Liver (tissue), 9 donors: Measurements from ENCODE around the gene TMPRSS7. TPM values are rescaled to one million over a fixed set of nuclear protein-coding genes. Genes with fewer than 3 reads are reported as not detected.

Experiments used
- DNase-seq: peaks from one replicate; pipeline ENCODE4 v3.0.0-alpha.2; 2017; ENCODE audit warnings: low spot score
- H3K27ac ChIP-seq, 2 donors: one replicate each; pipeline ENCODE4 v1.7.0; 2013; ENCODE audit warnings: inconsistent platforms in 2 of 2, low read length in 2 of 2, control low read depth in 1 of 2, low read depth in 1 of 2, mild to moderate bottlenecking in 1 of 2
- H3K27me3 ChIP-seq, 4 donors: one replicate each; pipeline versions ENCODE4 v1.6.1 to v1.7.0; 2013; ENCODE audit warnings: low read length in 3 of 4, inconsistent platforms in 1 of 4, mild to moderate bottlenecking in 1 of 4, moderate library complexity in 1 of 4; ENCODE audit not compliant: control insufficient read depth in 4 of 4, insufficient read depth in 4 of 4
- H3K36me3 ChIP-seq, 4 donors: one replicate each; pipeline versions ENCODE4 v1.6.1 to v1.7.0; 2013; ENCODE audit warnings: low read length in 3 of 4, mild to moderate bottlenecking in 3 of 4, low read depth in 1 of 4, moderate library complexity in 1 of 4; ENCODE audit not compliant: control insufficient read depth in 4 of 4, insufficient read depth in 3 of 4
- H3K4me1 ChIP-seq, 4 donors: one replicate each; pipeline versions ENCODE4 v1.6.1 to v1.7.0; 2013; ENCODE audit warnings: low read length in 3 of 4, mild to moderate bottlenecking in 3 of 4, moderate library complexity in 1 of 4; ENCODE audit not compliant: control insufficient read depth in 4 of 4, insufficient read depth in 4 of 4
- H3K4me3 ChIP-seq, 3 donors: one replicate each; pipeline versions ENCODE4 v1.6.1 to v1.7.0; 2013; ENCODE audit warnings: low read length in 3 of 3, control low read depth in 1 of 3, low read depth in 1 of 3, mild to moderate bottlenecking in 1 of 3
- H3K9ac ChIP-seq, 2 donors: one replicate each; pipeline ENCODE4 v1.7.0; 2013; ENCODE audit warnings: low read length in 2 of 2, mild to moderate bottlenecking in 2 of 2, moderate library complexity in 2 of 2, control low read depth in 1 of 2, low read depth in 1 of 2
- H3K9me3 ChIP-seq, 4 donors: one replicate each; pipeline versions ENCODE4 v1.6.1 to v1.7.0; 2013; ENCODE audit warnings: low read length in 3 of 4; ENCODE audit not compliant: control insufficient read depth in 4 of 4
- ATF3 ChIP-seq: IDR thresholded peaks from 2 replicates; pipeline ENCODE4 v1.6.1; 2016; ENCODE audit warnings: antibody characterized with exemption
- CTCF ChIP-seq: fragments of 150-350 bp; IDR thresholded peaks from 2 replicates; pipeline ENCODE4 v1.5.1; 2017; ENCODE audit warnings: improper control_type of control experiment, low read depth, low read length; ENCODE audit not compliant: missing input control
- EGR1 ChIP-seq, 2 donors: IDR thresholded peaks; 2 replicates each; pipeline ENCODE4 v1.6.1; 2016 to 2018; ENCODE audit warnings: antibody characterized with exemption in 2 of 2, low read depth in 2 of 2
- FOXA1 ChIP-seq: IDR thresholded peaks from 2 replicates; pipeline ENCODE4 v1.6.1; 2016; ENCODE audit warnings: antibody characterized with exemption
- FOXA2 ChIP-seq: IDR thresholded peaks from 2 replicates; pipeline ENCODE4 v1.6.1; 2016; ENCODE audit warnings: antibody characterized with exemption
- GABPA ChIP-seq, 2 donors: IDR thresholded peaks in 1 of 2; conservative IDR thresholded peaks in 1 of 2; 2 replicates each; pipeline ENCODE4 v1.6.1; 2016; ENCODE audit warnings: antibody characterized with exemption in 2 of 2, mild to moderate bottlenecking in 1 of 2, moderate library complexity in 1 of 2
- HNF4A ChIP-seq, 2 donors: conservative IDR thresholded peaks; 2 replicates each; pipeline ENCODE4 v1.6.1; 2016; ENCODE audit warnings: antibody characterized with exemption in 2 of 2, mild to moderate bottlenecking in 2 of 2
- HNF4G ChIP-seq: IDR thresholded peaks from 2 replicates; pipeline ENCODE4 v1.6.1; 2016; ENCODE audit warnings: antibody characterized with exemption
- JUND ChIP-seq, 2 donors: IDR thresholded peaks; 2 replicates each; pipeline ENCODE4 v1.6.1; 2016; ENCODE audit warnings: antibody characterized with exemption in 2 of 2
- NR2F2 ChIP-seq: IDR thresholded peaks from 2 replicates; pipeline ENCODE4 v1.6.1; 2016; ENCODE audit warnings: antibody characterized with exemption
- RAD21 ChIP-seq, 2 donors: IDR thresholded peaks; 2 replicates each; pipeline ENCODE4 v1.6.1; 2016; ENCODE audit warnings: antibody characterized with exemption in 2 of 2, mild to moderate bottlenecking in 2 of 2
- RXRA ChIP-seq, 2 donors: IDR thresholded peaks; 2 replicates each; pipeline ENCODE4 v1.6.1; 2017 to 2018; ENCODE audit warnings: antibody characterized with exemption in 2 of 2, mild to moderate bottlenecking in 1 of 2
- SP1 ChIP-seq: IDR thresholded peaks from 2 replicates; pipeline ENCODE4 v1.6.1; 2018; ENCODE audit warnings: antibody characterized with exemption, mild to moderate bottlenecking
- TAF1 ChIP-seq: conservative IDR thresholded peaks from 2 replicates; pipeline ENCODE4 v1.6.1; 2016; ENCODE audit warnings: antibody characterized with exemption, mild to moderate bottlenecking
- YY1 ChIP-seq: IDR thresholded peaks from 2 replicates; pipeline ENCODE4 v1.6.1; 2016; ENCODE audit warnings: antibody characterized with exemption, mild to moderate bottlenecking
- WGBS: extraction: QIAGEN DNeasy Blood & Tissue Kit; methylation state at CpG from one replicate; pipeline ENCODE4 v1.1.7; 2013; 5-methylcytosine and 5-hydroxymethylcytosine counted together
- polyA plus RNA-seq, 2 donors: library from polyadenylated mRNA; stranded (reverse) in 1 of 2; unstranded in 1 of 2; fragments of 200-250 nt in 1 of 2; fragments of >200 nt in 1 of 2; fragmentation: Nextera tagmentation in 1 of 2; extraction: Ambion mirVana in 1 of 2; gene quantifications; one replicate each; pipeline versions ENCODE4 v1.2.1 to v1.2.3, GENCODE V29; 2013 to 2015
- total RNA-seq, 2 donors: library from RNA; depleted of rRNA; stranded (reverse); fragments of >200 nt; gene quantifications; one replicate each; pipeline ENCODE4 v1.2.3, GENCODE V29; 2014
- TF ChIP-seq, protein P1 (sequence below): IDR thresholded peaks from 2 replicates; pipeline ENCODE4 v1.6.1; 2016; ENCODE audit warnings: antibody characterized with exemption
- TF ChIP-seq, protein P2 (sequence below): IDR thresholded peaks from 2 replicates; pipeline ENCODE4 v1.6.1; 2016; ENCODE audit warnings: antibody characterized with exemption
- TF ChIP-seq, protein P3 (sequence below): IDR thresholded peaks from 2 replicates; pipeline ENCODE4 v1.6.1; 2016; ENCODE audit warnings: antibody characterized with exemption, mild to moderate bottlenecking
- donor health status: healthy.
- donor health status: healthy.
- donor health status: healthy.
- donor health status: healthy.
- donor health status: healthy.

TMPRSS7 gene
- total and polyA plus RNA-seq, 4 donors: not detected

DNA sequence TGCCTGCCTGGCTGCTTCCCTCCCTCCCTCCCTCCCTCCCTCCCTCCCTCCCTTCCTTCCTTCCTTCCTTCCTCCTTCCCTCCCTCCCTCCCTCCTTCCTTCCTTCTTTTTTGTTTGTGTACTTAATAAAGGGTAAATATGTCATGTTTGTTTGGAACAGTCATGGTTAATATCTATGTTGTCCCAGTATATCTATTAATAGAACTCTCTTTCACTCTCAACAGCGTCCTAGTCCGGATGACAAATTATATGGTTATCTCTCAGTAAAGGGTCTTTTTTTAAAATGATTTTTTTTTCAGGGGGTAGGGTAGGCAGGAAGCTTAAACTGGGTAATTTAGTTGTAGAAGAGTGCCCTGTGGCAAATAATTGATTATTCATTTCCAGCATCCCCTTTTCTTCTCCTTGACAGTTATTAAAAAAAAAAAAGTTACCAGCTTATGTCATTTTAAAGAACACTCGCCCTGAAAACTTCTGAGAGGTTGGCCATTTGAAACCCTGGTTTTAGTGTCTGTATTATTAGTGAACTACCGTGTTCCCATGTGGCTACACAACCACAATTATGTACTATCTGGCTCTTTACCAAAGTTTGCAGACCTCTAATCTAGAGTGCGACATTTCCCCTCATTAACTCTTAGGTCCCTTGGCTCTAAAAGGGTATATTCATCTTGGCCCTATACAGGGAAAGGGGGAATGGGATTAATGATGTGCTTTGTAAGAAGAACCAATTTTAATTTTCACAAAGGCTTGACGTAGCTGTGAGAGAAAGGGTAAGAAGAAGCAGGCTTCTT lies 22.1 kb upstream of the TMPRSS7 start:
- no peak overlapping the region for H3K27ac ChIP-seq

More for the DNA sequence above, 22.1 kb upstream of the TMPRSS7 start:
- WGBS: 67% methylated on average over 6 of the region's 6 CpGs
- no peak overlapping the region for H3K4me3 ChIP-seq
- no peaks in the 10 kb centered on the region for H3K36me3 ChIP-seq
- peaks cover 2 to 19% (median 10%) of the 10 kb centered on the region in 4 donors for H3K4me1 ChIP-seq
- no peaks in the 10 kb centered on the region for H3K27me3 ChIP-seq
- no peaks in the 10 kb centered on the region for H3K9me3 ChIP-seq
- no peak for DNase-seq
- TF ChIP-seq TAF1 (no peak), HNF4A (conservative IDR thresholded peaks at IDR 0.05) (no peak), GABPA (IDR thresholded peaks at IDR 0.05 in 1 of 2, conservative IDR thresholded peaks at IDR 0.05 in 1 of 2) (no peak), FOXA2 (no peak), ATF3 (no peak), NR2F2 (no peak), RXRA (IDR thresholded peaks at IDR 0.05) (no peak), SP1 (no peak), YY1 (no peak), RAD21 (IDR thresholded peaks at IDR 0.05) (no peak), CTCF (no peak), HNF4G (no peak), FOXA1 (no peak), EGR1 (IDR thresholded peaks at IDR 0.05; ENCODE audit: low read depth in 2 of 2) (no peak), JUND (IDR thresholded peaks at IDR 0.05) (no peak)
- TF ChIP-seq, protein P1, sequence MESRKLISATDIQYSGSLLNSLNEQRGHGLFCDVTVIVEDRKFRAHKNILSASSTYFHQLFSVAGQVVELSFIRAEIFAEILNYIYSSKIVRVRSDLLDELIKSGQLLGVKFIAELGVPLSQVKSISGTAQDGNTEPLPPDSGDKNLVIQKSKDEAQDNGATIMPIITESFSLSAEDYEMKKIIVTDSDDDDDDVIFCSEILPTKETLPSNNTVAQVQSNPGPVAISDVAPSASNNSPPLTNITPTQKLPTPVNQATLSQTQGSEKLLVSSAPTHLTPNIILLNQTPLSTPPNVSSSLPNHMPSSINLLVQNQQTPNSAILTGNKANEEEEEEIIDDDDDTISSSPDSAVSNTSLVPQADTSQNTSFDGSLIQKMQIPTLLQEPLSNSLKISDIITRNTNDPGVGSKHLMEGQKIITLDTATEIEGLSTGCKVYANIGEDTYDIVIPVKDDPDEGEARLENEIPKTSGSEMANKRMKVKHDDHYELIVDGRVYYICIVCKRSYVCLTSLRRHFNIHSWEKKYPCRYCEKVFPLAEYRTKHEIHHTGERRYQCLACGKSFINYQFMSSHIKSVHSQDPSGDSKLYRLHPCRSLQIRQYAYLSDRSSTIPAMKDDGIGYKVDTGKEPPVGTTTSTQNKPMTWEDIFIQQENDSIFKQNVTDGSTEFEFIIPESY: no peak
- TF ChIP-seq, protein P2, sequence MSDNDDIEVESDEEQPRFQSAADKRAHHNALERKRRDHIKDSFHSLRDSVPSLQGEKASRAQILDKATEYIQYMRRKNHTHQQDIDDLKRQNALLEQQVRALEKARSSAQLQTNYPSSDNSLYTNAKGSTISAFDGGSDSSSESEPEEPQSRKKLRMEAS: no peak
- TF ChIP-seq, protein P3, sequence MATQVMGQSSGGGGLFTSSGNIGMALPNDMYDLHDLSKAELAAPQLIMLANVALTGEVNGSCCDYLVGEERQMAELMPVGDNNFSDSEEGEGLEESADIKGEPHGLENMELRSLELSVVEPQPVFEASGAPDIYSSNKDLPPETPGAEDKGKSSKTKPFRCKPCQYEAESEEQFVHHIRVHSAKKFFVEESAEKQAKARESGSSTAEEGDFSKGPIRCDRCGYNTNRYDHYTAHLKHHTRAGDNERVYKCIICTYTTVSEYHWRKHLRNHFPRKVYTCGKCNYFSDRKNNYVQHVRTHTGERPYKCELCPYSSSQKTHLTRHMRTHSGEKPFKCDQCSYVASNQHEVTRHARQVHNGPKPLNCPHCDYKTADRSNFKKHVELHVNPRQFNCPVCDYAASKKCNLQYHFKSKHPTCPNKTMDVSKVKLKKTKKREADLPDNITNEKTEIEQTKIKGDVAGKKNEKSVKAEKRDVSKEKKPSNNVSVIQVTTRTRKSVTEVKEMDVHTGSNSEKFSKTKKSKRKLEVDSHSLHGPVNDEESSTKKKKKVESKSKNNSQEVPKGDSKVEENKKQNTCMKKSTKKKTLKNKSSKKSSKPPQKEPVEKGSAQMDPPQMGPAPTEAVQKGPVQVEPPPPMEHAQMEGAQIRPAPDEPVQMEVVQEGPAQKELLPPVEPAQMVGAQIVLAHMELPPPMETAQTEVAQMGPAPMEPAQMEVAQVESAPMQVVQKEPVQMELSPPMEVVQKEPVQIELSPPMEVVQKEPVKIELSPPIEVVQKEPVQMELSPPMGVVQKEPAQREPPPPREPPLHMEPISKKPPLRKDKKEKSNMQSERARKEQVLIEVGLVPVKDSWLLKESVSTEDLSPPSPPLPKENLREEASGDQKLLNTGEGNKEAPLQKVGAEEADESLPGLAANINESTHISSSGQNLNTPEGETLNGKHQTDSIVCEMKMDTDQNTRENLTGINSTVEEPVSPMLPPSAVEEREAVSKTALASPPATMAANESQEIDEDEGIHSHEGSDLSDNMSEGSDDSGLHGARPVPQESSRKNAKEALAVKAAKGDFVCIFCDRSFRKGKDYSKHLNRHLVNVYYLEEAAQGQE: no peak
- H3K9ac ChIP-seq: no peak overlapping the region
